ENCODE results near the gene ASB11.

DNA sequence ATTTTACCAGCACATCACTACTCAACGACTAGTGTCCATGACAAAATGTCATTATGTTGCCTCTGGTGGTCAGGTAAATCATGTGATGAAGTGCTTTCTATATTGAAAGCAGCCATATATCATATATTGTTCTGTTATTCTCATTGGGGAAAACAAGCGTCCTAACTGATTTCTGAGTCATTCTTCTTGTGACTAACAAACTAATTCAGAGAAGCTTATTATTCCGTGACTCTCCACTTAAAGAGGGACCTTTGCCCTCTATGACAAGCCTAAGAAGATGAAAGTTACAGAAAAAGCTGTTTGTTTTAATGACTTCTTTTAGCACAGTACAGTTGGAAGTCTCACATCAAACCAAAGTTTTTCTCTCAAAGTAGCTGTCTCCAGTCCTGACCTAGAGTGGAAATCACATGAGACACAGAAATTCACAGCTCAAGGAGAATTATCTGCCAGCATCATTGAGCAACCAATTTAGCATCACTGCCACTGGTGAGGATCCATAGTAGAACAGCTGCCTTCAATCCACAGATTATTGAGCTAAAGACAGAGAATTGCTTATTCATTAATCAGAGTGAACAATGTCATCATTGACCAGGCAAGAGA, 81.9 kb downstream of the ASB11 start:
- TF ChIP-seq, protein P1, sequence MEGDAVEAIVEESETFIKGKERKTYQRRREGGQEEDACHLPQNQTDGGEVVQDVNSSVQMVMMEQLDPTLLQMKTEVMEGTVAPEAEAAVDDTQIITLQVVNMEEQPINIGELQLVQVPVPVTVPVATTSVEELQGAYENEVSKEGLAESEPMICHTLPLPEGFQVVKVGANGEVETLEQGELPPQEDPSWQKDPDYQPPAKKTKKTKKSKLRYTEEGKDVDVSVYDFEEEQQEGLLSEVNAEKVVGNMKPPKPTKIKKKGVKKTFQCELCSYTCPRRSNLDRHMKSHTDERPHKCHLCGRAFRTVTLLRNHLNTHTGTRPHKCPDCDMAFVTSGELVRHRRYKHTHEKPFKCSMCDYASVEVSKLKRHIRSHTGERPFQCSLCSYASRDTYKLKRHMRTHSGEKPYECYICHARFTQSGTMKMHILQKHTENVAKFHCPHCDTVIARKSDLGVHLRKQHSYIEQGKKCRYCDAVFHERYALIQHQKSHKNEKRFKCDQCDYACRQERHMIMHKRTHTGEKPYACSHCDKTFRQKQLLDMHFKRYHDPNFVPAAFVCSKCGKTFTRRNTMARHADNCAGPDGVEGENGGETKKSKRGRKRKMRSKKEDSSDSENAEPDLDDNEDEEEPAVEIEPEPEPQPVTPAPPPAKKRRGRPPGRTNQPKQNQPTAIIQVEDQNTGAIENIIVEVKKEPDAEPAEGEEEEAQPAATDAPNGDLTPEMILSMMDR (IDR thresholded peaks at IDR 0.05) = no peak
- TF ChIP-seq POLR2A (IDR thresholded peaks at IDR 0.05) (no peak), EP300 (IDR thresholded peaks at IDR 0.05) (no peak), POLR2AphosphoS5 (IDR thresholded peaks at IDR 0.05) (no peak)

Data from stomach (tissue), 4 donors.